ENCODE results near the gene MCTP2.
A peak's percentile ranks its signal among the peaks of the same experiment; 100 is the strongest.

DNA sequence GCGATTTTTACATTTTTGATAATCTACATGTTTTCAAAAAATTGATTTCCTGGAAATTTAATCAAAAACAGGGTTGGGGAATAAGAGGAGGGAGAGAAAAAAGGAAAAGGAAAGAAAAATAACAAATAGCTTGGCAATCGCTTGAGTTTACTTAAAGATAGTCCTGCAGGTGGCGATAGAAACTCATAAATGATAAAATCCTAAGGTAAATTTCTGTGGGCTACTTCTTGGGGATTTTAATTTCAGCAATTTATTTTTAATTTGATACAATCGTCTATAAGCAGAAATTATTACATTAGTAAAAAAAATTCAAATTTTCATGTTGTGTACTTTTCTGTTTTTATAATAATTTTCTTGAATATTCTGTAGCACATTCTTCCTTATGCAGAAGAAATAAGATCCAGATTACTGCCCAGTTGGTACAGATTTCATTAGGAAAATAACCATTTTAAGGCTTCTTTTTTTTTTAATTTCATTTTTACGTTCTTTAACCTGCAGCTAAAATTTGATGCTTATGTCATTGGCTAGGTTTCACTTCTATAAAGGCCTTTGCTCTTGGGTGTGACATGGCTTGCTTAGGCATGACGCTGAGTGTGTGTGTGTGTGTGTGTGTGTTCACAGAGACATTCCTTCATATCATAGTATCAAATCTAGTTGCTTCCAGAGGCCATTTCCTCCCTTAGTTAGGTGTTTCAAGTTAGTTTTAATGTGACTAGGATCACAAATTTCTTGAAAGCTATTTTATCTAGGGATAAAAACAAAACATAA is 181.8 kb downstream of the MCTP2 start:
- TF ChIP-seq, protein P1, sequence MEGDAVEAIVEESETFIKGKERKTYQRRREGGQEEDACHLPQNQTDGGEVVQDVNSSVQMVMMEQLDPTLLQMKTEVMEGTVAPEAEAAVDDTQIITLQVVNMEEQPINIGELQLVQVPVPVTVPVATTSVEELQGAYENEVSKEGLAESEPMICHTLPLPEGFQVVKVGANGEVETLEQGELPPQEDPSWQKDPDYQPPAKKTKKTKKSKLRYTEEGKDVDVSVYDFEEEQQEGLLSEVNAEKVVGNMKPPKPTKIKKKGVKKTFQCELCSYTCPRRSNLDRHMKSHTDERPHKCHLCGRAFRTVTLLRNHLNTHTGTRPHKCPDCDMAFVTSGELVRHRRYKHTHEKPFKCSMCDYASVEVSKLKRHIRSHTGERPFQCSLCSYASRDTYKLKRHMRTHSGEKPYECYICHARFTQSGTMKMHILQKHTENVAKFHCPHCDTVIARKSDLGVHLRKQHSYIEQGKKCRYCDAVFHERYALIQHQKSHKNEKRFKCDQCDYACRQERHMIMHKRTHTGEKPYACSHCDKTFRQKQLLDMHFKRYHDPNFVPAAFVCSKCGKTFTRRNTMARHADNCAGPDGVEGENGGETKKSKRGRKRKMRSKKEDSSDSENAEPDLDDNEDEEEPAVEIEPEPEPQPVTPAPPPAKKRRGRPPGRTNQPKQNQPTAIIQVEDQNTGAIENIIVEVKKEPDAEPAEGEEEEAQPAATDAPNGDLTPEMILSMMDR (IDR thresholded peaks at IDR 0.05): peak; percentile 65; the same call in 1 of the 2 replicates
- no peak for TF ChIP-seq POLR2AphosphoS5 (IDR thresholded peaks at IDR 0.05; ENCODE audit: low read depth, low read length)
- TF ChIP-seq SIN3A (IDR thresholded peaks at IDR 0.05; ENCODE audit: borderline replicate concordance, insufficient read depth, low read depth, low read length): no peak
- TF ChIP-seq, protein P2, sequence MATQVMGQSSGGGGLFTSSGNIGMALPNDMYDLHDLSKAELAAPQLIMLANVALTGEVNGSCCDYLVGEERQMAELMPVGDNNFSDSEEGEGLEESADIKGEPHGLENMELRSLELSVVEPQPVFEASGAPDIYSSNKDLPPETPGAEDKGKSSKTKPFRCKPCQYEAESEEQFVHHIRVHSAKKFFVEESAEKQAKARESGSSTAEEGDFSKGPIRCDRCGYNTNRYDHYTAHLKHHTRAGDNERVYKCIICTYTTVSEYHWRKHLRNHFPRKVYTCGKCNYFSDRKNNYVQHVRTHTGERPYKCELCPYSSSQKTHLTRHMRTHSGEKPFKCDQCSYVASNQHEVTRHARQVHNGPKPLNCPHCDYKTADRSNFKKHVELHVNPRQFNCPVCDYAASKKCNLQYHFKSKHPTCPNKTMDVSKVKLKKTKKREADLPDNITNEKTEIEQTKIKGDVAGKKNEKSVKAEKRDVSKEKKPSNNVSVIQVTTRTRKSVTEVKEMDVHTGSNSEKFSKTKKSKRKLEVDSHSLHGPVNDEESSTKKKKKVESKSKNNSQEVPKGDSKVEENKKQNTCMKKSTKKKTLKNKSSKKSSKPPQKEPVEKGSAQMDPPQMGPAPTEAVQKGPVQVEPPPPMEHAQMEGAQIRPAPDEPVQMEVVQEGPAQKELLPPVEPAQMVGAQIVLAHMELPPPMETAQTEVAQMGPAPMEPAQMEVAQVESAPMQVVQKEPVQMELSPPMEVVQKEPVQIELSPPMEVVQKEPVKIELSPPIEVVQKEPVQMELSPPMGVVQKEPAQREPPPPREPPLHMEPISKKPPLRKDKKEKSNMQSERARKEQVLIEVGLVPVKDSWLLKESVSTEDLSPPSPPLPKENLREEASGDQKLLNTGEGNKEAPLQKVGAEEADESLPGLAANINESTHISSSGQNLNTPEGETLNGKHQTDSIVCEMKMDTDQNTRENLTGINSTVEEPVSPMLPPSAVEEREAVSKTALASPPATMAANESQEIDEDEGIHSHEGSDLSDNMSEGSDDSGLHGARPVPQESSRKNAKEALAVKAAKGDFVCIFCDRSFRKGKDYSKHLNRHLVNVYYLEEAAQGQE (IDR thresholded peaks at IDR 0.05; ENCODE audit: insufficient read depth in 1 of 2, low read depth in 2 of 2, low read length in 1 of 2): no peak
- TF ChIP-seq TCF7L2 (IDR thresholded peaks at IDR 0.05; ENCODE audit: low read depth, low read length): no peak

Measured in Panc1 (cell line).